ENCODE measurements around the gene PITPNB. TPM values are rescaled to one million over a fixed set of nuclear protein-coding genes. Genes with fewer than 3 reads are reported as not detected.
A peak's percentile ranks its signal among the peaks of the same experiment; 100 is the strongest.

The PITPNB gene
- total RNA-seq, 1 donor from 2014 or later: 78.7 TPM

DNA sequence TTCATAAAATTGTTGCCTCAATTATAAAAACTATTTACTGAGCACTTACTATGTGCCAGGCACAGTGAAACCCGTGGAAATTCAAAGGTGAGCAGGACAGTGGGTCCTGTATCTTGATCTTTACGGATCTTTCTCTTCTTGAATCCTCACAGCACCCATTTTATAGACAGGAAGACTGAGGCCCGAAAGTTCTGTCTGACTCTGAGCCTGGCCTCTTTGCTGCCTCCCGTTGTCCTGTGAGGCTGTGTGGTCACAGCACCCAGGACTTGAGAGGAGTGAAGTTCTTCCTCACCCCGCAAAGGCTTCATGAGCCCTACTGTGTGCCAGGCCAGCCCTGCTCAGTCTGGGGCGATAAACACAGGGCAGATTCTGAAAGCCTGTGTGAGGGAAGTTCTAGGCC, 104.1 kb downstream of the PITPNB start:
- no peak for DNase-seq (ENCODE audit: low spot score)
- TF ChIP-seq, protein P1, sequence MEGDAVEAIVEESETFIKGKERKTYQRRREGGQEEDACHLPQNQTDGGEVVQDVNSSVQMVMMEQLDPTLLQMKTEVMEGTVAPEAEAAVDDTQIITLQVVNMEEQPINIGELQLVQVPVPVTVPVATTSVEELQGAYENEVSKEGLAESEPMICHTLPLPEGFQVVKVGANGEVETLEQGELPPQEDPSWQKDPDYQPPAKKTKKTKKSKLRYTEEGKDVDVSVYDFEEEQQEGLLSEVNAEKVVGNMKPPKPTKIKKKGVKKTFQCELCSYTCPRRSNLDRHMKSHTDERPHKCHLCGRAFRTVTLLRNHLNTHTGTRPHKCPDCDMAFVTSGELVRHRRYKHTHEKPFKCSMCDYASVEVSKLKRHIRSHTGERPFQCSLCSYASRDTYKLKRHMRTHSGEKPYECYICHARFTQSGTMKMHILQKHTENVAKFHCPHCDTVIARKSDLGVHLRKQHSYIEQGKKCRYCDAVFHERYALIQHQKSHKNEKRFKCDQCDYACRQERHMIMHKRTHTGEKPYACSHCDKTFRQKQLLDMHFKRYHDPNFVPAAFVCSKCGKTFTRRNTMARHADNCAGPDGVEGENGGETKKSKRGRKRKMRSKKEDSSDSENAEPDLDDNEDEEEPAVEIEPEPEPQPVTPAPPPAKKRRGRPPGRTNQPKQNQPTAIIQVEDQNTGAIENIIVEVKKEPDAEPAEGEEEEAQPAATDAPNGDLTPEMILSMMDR (IDR thresholded peaks at IDR 0.05): no peak
- H3K36me3 Mint-ChIP-seq (ENCODE audit: low read depth): no peaks in the 10 kb centered on the region
- no peaks in the 10 kb centered on the region for H3K27me3 Mint-ChIP-seq (ENCODE audit: low read depth)
- H3K4me1 Mint-ChIP-seq (ENCODE audit: low read depth): peaks cover 18% of the 10 kb centered on the region
- H3K27ac Mint-ChIP-seq (ENCODE audit: unreplicated experiment): no peak overlapping the region
- H3K9me3 Mint-ChIP-seq (ENCODE audit: low read depth): no peaks in the 10 kb centered on the region
- H3K4me3 Mint-ChIP-seq (ENCODE audit: unreplicated experiment): no peak overlapping the region

GRCh38 chr22:27811778-27812177, 107.3 kb downstream of the PITPNB start:
- H3K9me3 Mint-ChIP-seq (ENCODE audit: low read depth): no peaks in the 10 kb centered on the region
- H3K27me3 Mint-ChIP-seq (ENCODE audit: low read depth): no peaks in the 10 kb centered on the region
- TF ChIP-seq, protein P1 (IDR thresholded peaks at IDR 0.05): no peak
- peaks cover 36% of the 10 kb centered on the region for H3K4me1 Mint-ChIP-seq (ENCODE audit: low read depth)
- H3K36me3 Mint-ChIP-seq (ENCODE audit: low read depth): no peaks in the 10 kb centered on the region
- no peak overlapping the region for H3K27ac Mint-ChIP-seq (ENCODE audit: unreplicated experiment)
- DNase-seq (ENCODE audit: low spot score): no peak
- H3K4me3 Mint-ChIP-seq (ENCODE audit: unreplicated experiment): no peak overlapping the region

DNA sequence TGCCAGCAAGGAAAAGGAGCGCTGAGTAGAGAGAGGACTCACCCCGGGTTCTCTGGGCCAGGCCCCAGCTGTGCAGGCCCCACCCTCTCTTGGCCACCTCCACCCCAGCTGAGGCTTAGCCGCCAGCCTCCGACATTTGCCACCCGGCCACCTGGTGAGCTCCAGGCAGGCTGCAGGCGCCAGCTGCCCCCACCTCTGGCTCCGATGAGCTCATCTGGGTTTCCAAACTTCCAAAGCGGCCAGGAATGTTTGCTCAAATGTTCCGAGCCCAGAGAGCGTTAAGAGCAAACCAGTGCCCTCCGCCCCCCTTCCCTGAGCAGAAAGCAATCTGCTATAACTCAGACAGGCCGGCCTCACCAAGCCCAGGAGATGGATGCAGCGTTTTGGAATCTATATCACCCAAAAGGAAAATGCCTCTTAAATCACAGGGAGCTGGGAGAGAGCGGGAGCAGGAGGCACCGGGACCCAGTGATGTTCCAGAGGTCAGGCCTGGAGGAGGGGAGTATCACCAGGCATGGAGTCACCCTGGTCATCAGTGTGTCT, 108.4 kb downstream of the PITPNB start:
- no peaks in the 10 kb centered on the region for H3K36me3 Mint-ChIP-seq (ENCODE audit: low read depth)
- DNase-seq (ENCODE audit: low spot score): peak; percentile 93
- peak overlapping the region; percentile 85 for H3K27ac Mint-ChIP-seq (ENCODE audit: unreplicated experiment)
- no peak overlapping the region for H3K4me3 Mint-ChIP-seq (ENCODE audit: unreplicated experiment)
- peaks cover 36% of the 10 kb centered on the region for H3K4me1 Mint-ChIP-seq (ENCODE audit: low read depth)
- H3K27me3 Mint-ChIP-seq (ENCODE audit: low read depth): no peaks in the 10 kb centered on the region
- TF ChIP-seq, protein P1 (IDR thresholded peaks at IDR 0.05): peak; percentile 12
- H3K9me3 Mint-ChIP-seq (ENCODE audit: low read depth): no peaks in the 10 kb centered on the region

- no peak for DNase-seq (ENCODE audit: low spot score)
- Mint-ChIP-seq H3K9me3 (ENCODE audit: low read depth) (no peaks in the 10 kb centered on the region), H3K27me3 (ENCODE audit: low read depth) (no peaks in the 10 kb centered on the region), H3K4me1 (ENCODE audit: low read depth) (peaks cover 41% of the 10 kb centered on the region), H3K36me3 (ENCODE audit: low read depth) (no peaks in the 10 kb centered on the region), H3K4me3 (ENCODE audit: unreplicated experiment) (no peak overlapping the region), H3K27ac (ENCODE audit: unreplicated experiment) (peak overlapping the region; percentile 85)
- TF ChIP-seq, protein P1 (IDR thresholded peaks at IDR 0.05): no peak
These were observed 109.1 kb downstream of the PITPNB start for GRCh38 chr22:27809700-27810608.

DNA sequence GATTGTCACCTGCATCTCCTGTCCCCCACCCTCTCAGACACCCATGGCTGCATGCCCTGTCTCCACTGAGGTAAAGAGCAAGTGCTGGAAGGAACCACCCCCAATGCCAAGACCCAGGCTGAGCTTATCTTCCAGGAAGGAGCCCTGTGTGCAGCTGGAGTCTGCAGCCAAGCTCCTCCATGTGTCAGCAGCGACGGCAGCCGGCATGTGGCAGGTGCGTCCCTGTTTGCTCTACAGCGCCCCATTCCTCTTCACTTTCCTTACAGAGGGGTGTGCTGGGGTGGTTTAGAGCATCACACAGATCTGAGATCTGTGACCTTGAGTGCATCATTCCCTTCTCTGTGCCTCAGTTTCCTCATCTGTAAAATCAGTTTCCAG, 109.8 kb downstream of the PITPNB start:
- Mint-ChIP-seq H3K9me3 (ENCODE audit: low read depth) (no peaks in the 10 kb centered on the region), H3K4me1 (ENCODE audit: low read depth) (peaks cover 48% of the 10 kb centered on the region), H3K4me3 (ENCODE audit: unreplicated experiment) (no peak overlapping the region), H3K27ac (ENCODE audit: unreplicated experiment) (no peak overlapping the region), H3K27me3 (ENCODE audit: low read depth) (no peaks in the 10 kb centered on the region), H3K36me3 (ENCODE audit: low read depth) (no peaks in the 10 kb centered on the region)
- no peak for DNase-seq (ENCODE audit: low spot score)
- TF ChIP-seq, protein P1 (IDR thresholded peaks at IDR 0.05): no peak

Data from chondrocyte (in vitro differentiated cells).